Panc1 (cell line): ENCODE measurements around the gene DENND2D. TPM values are rescaled to one million over a fixed set of nuclear protein-coding genes. Genes with fewer than 3 reads are reported as not detected.

Experiments used
- ATAC-seq: fragments of 200-7000 bp; cut with Tn5 transposase; 2 replicates; pipeline ENCODE4 v1.9.1; 2020; ENCODE audit warnings: mild to moderate bottlenecking, moderate library complexity
- BruUV-seq: library from RNA; stranded (reverse); fragments of 400-500 nt; replicated peaks from 2 replicates; lab custom pipeline; 2021; lab: Mats Ljungman, UMichigan
- CTCF ChIA-PET: fragments of 300-600 bp; sonication (Branson Sonifier 250); formaldehyde crosslinking; loops from one replicate; lab custom pipeline; 2022; ENCODE audit warnings: antibody characterized with exemption; lab: Charles Lee
- POLR2A ChIA-PET: fragments of 300-600 bp; sonication (Branson Sonifier 250); formaldehyde crosslinking; loops from one replicate; lab custom pipeline; 2022; ENCODE audit warnings: antibody characterized with exemption; lab: Charles Lee
- DNase-seq: peaks from one replicate; pipeline ENCODE4 v3.0.0-alpha.2; 2010; ENCODE audit warnings: low read depth, low spot score
- H3K27ac ChIP-seq: 2 replicates; pipeline ENCODE4 v1.5.1; 2011; ENCODE audit warnings: mild to moderate bottlenecking, low read length, inconsistent platforms
- H3K27me3 ChIP-seq: fragments of 200-500 bp; sonication (Bioruptor generic); 2 replicates; pipeline ENCODE4 v1.6.0; 2014; ENCODE audit warnings: low read length, inconsistent platforms; ENCODE audit not compliant: control insufficient read depth, insufficient read depth
- H3K36me3 ChIP-seq: fragments of 200-500 bp; sonication (Bioruptor generic); 2 replicates; pipeline ENCODE4 v1.5.1; 2014; ENCODE audit warnings: inconsistent platforms, mild to moderate bottlenecking, low read length, moderate library complexity; ENCODE audit not compliant: control insufficient read depth, insufficient read depth
- H3K4me1 ChIP-seq: 2 replicates; pipeline ENCODE4 v1.5.1; 2011; ENCODE audit warnings: inconsistent platforms, mild to moderate bottlenecking, low read length, moderate library complexity; ENCODE audit not compliant: control insufficient read depth, insufficient read depth
- H3K4me3 ChIP-seq, 2 experiments: 2 replicates each; pipeline ENCODE4 v1.5.1; 2011 to 2012; ENCODE audit warnings: low read depth in 2 of 2, low read length in 2 of 2, mild to moderate bottlenecking in 2 of 2, inconsistent platforms in 1 of 2, moderate library complexity in 1 of 2
- H3K9me3 ChIP-seq: fragments of 200-500 bp; sonication (Bioruptor generic); 2 replicates; pipeline ENCODE4 v1.5.1; 2014; ENCODE audit warnings: low read depth, mild to moderate bottlenecking, inconsistent platforms, low read length, moderate library complexity; ENCODE audit not compliant: control insufficient read depth, insufficient read depth
- POLR2AphosphoS5 ChIP-seq: IDR thresholded peaks from 2 replicates; pipeline ENCODE4 v1.6.1; 2012; ENCODE audit warnings: mild to moderate bottlenecking, low read depth, low read length, moderate library complexity
- SIN3A ChIP-seq: IDR thresholded peaks from 2 replicates; pipeline ENCODE4 v1.6.1; 2012; ENCODE audit warnings: low read depth, mild to moderate bottlenecking, low read length, moderate library complexity, borderline replicate concordance; ENCODE audit not compliant: insufficient read depth
- TCF7L2 ChIP-seq: IDR thresholded peaks from 2 replicates; pipeline ENCODE4 v1.6.1; 2011; ENCODE audit warnings: mild to moderate bottlenecking, low read depth, low read length, inconsistent platforms
- in situ Hi-C: cut with HindIII; loops from 2 replicates; pipeline ENCODE4 v1.10.0; 2016; ENCODE audit warnings: low sequenced_read_pairs, low pct_unique_long_range_greater_than_20kb
- intact Hi-C: fragments of 100-400 bp; cut with micrococcal nuclease; formaldehyde crosslinking; loops from one replicate; pipeline ENCODE4 v1.10.0; 2022; ENCODE audit not compliant: unreplicated experiment
- total RNA-seq: library from RNA; stranded (reverse); gene quantifications from one replicate; pipeline ENCODE4 v1.2.1, GENCODE V29; 2021; ENCODE audit not compliant: unreplicated experiment
- TF ChIP-seq, protein P1 (sequence below): fragments of 450-650 bp; IDR thresholded peaks from 2 replicates; pipeline ENCODE4 v1.5.1; 2017; ENCODE audit warnings: mild to moderate bottlenecking
- TF ChIP-seq, protein P2 (sequence below), 2 experiments: IDR thresholded peaks; 2 replicates each; pipeline ENCODE4 v1.6.1; 2011 to 2012; ENCODE audit warnings: low read depth in 2 of 2, control low read depth in 1 of 2, low read length in 1 of 2, mild to moderate bottlenecking in 1 of 2, moderate library complexity in 1 of 2; ENCODE audit not compliant: insufficient read depth in 1 of 2

DENND2D gene
- total RNA-seq, 1 experiment from 2014 or later = 10.4 TPM

DNA sequence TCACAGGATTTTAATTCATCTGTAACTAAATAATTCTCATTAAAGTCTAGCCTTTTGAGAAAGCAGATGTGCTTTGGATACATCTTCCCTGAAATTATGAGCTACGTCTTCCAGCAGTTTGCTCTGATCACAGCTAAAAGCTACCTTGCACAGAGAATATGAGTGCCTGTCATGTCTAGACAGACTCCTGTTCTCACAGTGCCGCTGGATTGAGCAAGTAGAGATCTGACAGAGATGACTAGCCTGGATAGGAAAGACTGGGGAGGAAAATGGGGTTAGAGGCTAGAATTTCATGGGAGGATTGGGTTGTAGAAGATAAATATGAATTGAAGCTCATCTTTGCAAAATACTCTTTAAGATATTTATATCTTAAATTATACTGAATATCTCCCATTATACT is 36.3 kb downstream of the DENND2D start:
- Histone ChIP-seq H3K27ac (no peak overlapping the region), H3K4me3 (no peak overlapping the region), H3K9me3 (no peaks in the 10 kb centered on the region), H3K36me3 (peaks cover 4% of the 10 kb centered on the region; the same call in 1 of the 2 replicates), H3K27me3 (no peaks in the 10 kb centered on the region), H3K4me1 (no peaks in the 10 kb centered on the region)
- ChIA-PET CTCF (no interaction called here), POLR2A (no interaction called here)
- ATAC-seq (no peak), DNase-seq (no peak)
- intact Hi-C loops = no loop called here
- in situ Hi-C loops = no loop called here
- BruUV-seq = no TSS peak
- no peak for TF ChIP-seq TCF7L2
- no peak for TF ChIP-seq SIN3A
- TF ChIP-seq, protein P1, sequence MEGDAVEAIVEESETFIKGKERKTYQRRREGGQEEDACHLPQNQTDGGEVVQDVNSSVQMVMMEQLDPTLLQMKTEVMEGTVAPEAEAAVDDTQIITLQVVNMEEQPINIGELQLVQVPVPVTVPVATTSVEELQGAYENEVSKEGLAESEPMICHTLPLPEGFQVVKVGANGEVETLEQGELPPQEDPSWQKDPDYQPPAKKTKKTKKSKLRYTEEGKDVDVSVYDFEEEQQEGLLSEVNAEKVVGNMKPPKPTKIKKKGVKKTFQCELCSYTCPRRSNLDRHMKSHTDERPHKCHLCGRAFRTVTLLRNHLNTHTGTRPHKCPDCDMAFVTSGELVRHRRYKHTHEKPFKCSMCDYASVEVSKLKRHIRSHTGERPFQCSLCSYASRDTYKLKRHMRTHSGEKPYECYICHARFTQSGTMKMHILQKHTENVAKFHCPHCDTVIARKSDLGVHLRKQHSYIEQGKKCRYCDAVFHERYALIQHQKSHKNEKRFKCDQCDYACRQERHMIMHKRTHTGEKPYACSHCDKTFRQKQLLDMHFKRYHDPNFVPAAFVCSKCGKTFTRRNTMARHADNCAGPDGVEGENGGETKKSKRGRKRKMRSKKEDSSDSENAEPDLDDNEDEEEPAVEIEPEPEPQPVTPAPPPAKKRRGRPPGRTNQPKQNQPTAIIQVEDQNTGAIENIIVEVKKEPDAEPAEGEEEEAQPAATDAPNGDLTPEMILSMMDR = no peak
- TF ChIP-seq POLR2AphosphoS5 = no peak
- TF ChIP-seq, protein P2, sequence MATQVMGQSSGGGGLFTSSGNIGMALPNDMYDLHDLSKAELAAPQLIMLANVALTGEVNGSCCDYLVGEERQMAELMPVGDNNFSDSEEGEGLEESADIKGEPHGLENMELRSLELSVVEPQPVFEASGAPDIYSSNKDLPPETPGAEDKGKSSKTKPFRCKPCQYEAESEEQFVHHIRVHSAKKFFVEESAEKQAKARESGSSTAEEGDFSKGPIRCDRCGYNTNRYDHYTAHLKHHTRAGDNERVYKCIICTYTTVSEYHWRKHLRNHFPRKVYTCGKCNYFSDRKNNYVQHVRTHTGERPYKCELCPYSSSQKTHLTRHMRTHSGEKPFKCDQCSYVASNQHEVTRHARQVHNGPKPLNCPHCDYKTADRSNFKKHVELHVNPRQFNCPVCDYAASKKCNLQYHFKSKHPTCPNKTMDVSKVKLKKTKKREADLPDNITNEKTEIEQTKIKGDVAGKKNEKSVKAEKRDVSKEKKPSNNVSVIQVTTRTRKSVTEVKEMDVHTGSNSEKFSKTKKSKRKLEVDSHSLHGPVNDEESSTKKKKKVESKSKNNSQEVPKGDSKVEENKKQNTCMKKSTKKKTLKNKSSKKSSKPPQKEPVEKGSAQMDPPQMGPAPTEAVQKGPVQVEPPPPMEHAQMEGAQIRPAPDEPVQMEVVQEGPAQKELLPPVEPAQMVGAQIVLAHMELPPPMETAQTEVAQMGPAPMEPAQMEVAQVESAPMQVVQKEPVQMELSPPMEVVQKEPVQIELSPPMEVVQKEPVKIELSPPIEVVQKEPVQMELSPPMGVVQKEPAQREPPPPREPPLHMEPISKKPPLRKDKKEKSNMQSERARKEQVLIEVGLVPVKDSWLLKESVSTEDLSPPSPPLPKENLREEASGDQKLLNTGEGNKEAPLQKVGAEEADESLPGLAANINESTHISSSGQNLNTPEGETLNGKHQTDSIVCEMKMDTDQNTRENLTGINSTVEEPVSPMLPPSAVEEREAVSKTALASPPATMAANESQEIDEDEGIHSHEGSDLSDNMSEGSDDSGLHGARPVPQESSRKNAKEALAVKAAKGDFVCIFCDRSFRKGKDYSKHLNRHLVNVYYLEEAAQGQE (IDR thresholded peaks at IDR 0.05; ENCODE audit: insufficient read depth in 1 of 2, low read depth in 2 of 2, low read length in 1 of 2) = no peak

DNA sequence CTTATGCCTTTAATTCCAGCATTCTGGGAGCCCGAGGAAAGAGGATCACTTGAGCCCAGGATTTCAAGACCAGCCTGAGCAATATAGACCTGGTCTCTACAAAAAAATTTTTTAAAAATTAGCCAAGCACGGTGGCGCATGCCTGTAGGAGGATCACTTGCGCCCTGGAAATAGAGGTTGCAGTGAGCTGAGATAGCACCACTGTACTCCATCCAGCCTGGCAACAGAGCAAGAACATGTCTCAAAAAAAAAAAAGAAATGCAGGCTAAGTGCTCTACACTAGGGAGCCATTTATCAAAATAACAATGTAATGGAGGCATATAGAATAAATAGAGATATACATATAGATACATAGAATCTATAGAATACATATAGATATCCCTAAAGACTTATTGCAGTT is 37.1 kb downstream of the DENND2D start:
- no peaks in the 10 kb centered on the region for H3K27me3 ChIP-seq
- intact Hi-C loops (no loop called here), in situ Hi-C loops (no loop called here)
- ATAC-seq = no peak
- H3K9me3 ChIP-seq = no peaks in the 10 kb centered on the region
- BruUV-seq = no TSS peak
- no peak overlapping the region for H3K4me3 ChIP-seq
- H3K4me1 ChIP-seq = no peaks in the 10 kb centered on the region
- H3K27ac ChIP-seq = no peak overlapping the region
- TF ChIP-seq, protein P1 = no peak
- TF ChIP-seq, protein P2 (IDR thresholded peaks at IDR 0.05; ENCODE audit: insufficient read depth in 1 of 2, low read depth in 2 of 2, low read length in 1 of 2) = no peak
- TF ChIP-seq SIN3A (no peak), POLR2AphosphoS5 (no peak), TCF7L2 (no peak)
- POLR2A ChIA-PET = no interaction called here
- no peak for DNase-seq
- peaks cover 4% of the 10 kb centered on the region; the same call in 1 of the 2 replicates for H3K36me3 ChIP-seq
- CTCF ChIA-PET = no interaction called here
